HG03457 (cell line): ENCODE data around the gene ZBTB16.

Experiments
- ATAC-seq: cut with Tn5 transposase; IDR thresholded peaks from one replicate; pipeline ENCODE4 v1.9.1; 2021; ENCODE audit warnings: moderate number of reproducible peaks; ENCODE audit not compliant: unreplicated experiment

ZBTB16 gene

GRCh38 chr11:114200351-114201133, 141.0 kb downstream of the ZBTB16 start:
- ATAC-seq: no peak

- no peak for ATAC-seq
Measured at GRCh38 chr11:114201219-114201618, 141.7 kb downstream of the ZBTB16 start.

GRCh38 chr11:114202011-114202609, 142.6 kb downstream of the ZBTB16 start:
- no peak for ATAC-seq

GRCh38 chr11:114207096-114207495, 147.6 kb downstream of the ZBTB16 start:
- no peak for ATAC-seq

- ATAC-seq: no peak
Measured at GRCh38 chr11:114208377-114208776, 148.9 kb downstream of the ZBTB16 start.

GRCh38 chr11:114209343-114209742, 149.8 kb downstream of the ZBTB16 start:
- ATAC-seq: no peak

GRCh38 chr11:114209904-114210303, 150.4 kb downstream of the ZBTB16 start:
- no peak for ATAC-seq

- no peak for ATAC-seq
Measured at GRCh38 chr11:114211444-114212121, 152.1 kb downstream of the ZBTB16 start.

- no peak for ATAC-seq
Measured at GRCh38 chr11:114213622-114214021, 154.1 kb downstream of the ZBTB16 start.

GRCh38 chr11:114215428-114215827, 155.9 kb downstream of the ZBTB16 start:
- ATAC-seq: no peak

GRCh38 chr11:114215871-114216795, 156.6 kb downstream of the ZBTB16 start:
- ATAC-seq: no peak

GRCh38 chr11:114216796-114217180, 157.3 kb downstream of the ZBTB16 start:
- no peak for ATAC-seq

GRCh38 chr11:114218508-114218907, 159.0 kb downstream of the ZBTB16 start:
- no peak for ATAC-seq

- no peak for ATAC-seq
Measured at GRCh38 chr11:114219559-114220349, 160.2 kb downstream of the ZBTB16 start.

- no peak for ATAC-seq
Measured at GRCh38 chr11:114221037-114221436, 161.5 kb downstream of the ZBTB16 start.

GRCh38 chr11:114225661-114226060, 166.2 kb downstream of the ZBTB16 start:
- no peak for ATAC-seq

GRCh38 chr11:114226356-114226755, 166.8 kb downstream of the ZBTB16 start:
- no peak for ATAC-seq

- no peak for ATAC-seq
Measured at GRCh38 chr11:114228435-114229411, 169.2 kb downstream of the ZBTB16 start.
